Forelimb muscle (tissue), 1 donor: ENCODE measurements around the gene SPATS2. TPM values are rescaled to one million over a fixed set of nuclear protein-coding genes. Genes with fewer than 3 reads are reported as not detected.
"Not testable (repeated sequence)": the region's sequence is repeated elsewhere in the genome, so short reads cannot be mapped to it uniquely, and the experiment has no call there.

ENCODE experiments used
- DNase-seq: peaks from one replicate; pipeline ENCODE4 v3.0.0-alpha.2; 2013; ENCODE audit warnings: low read depth
- polyA plus RNA-seq: library from polyadenylated mRNA; unstranded; fragments of 120-200 nt; gene quantifications from one replicate; pipeline ENCODE4 v1.2.1, GENCODE V29; 2013; ENCODE audit not compliant: insufficient read length

SPATS2 gene
- polyA plus RNA-seq, 1 donor, result 29.4 TPM

DNA sequence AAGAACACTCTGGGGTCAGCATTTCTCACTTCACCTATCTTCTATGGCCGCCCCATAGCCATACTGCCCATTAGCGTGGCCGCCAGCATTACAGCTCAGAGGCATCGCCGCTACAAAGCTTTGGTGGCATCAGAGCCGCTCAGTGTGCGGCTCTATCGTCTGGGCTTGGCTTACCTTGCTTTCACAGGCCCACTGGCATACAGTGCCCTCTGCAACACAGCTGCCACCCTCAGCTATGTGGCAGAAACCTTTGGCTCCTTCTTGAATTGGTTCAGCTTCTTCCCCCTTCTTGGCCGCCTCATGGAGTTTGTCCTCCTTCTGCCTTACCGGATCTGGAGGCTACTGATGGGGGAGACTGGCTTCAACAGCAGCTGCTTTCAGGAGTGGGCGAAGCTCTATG lies 18.0 kb upstream of the SPATS2 start:
- DNase-seq, result no peak

DNA sequence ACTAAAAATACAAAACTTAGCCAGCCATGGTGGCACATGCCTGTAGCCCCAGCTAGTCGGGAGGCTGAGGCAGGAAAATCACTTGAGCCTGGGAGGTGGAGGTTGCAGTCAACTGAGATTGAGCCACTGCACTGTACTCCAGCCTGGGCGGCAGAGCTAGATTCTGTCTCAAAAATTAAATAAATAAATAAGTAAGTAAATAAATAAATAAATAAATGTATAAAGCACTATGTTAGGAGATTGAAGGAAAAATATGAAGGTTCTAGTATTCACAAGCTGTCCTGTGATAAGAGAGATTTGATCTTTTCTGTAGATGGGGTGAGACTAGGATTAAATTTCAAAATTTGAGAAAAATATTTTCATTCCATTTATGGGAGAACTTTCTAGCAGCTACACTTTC lies 14.9 kb upstream of the SPATS2 start:
- DNase-seq, result no peak

DNA sequence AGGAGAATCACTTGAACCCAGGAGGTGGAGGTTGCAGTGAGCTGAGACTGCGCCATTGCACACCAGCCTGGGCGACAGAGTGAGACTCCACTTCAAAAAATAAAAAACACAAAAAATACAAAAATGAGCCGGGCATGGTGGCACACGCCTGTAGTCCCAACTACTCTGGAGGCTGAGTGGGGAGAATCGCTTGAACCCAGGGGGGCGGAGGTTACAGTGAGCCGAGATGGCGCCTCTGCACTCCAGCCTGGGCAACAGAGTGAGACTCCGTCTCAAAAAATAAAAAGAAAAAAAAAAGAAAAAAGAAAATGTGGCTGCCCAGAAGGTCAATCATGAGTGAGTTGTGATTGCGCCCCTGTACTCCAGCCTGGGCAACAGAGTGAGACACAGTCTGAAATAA lies 11.3 kb upstream of the SPATS2 start:
- DNase-seq, result no peak

DNA sequence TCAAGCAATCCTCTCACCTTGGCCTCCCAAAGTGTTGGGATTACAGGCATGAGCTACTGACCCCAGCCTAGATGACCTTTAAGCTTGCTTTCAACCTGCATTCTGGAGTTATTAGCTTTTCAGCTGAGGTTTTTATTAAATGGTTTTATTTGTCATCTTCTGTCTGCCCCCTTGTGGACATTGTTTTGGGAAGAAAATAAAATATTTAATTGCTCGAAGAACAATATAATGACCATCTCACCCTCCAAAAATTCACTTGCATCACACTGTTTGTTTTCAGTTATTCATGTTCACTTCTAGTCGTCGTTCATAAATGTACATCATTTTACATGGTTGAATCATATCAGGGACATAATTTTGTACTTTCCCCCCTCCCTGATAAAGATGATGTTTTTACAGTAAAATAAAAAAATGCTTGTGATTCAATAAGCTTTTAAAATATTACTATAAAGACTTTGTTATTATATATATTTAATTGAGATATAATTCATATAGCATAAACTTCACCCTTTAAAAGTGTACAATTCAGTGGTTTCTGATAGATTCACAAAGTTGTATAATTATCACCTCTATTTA lies 10.1 kb upstream of the SPATS2 start:
- no peak for DNase-seq

DNA sequence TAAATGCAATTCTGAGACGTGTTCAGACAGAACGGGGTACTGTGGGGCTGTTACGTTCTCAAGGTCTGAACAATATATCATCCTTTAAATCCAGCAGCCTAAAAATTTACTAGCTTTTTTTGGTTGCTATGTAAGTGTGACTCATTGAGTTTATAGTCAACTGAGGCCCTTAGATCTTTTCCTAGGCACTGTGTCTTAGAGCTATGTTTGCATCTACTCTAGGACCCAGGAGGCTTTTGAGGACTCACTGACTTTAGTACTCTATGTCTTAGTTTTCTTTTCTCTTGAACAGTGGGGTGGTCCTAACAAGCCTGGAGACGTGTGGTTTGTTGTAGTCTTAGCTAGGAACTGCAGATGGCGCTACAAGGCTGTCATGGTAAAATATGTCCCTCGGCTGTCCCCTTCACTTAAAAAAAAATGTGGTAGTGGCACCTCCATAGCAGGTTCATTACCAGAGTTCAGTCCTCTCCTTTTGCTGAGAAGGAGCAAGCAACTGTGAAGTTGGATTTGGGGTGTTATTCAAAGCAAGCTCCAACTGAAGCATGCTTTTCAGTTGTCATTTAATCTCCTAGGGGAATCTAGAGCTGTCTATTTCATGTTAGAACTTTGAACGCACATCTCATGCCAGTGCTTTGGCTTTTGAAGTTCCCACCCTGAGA lies 8.7 kb upstream of the SPATS2 start:
- no peak for DNase-seq

DNA sequence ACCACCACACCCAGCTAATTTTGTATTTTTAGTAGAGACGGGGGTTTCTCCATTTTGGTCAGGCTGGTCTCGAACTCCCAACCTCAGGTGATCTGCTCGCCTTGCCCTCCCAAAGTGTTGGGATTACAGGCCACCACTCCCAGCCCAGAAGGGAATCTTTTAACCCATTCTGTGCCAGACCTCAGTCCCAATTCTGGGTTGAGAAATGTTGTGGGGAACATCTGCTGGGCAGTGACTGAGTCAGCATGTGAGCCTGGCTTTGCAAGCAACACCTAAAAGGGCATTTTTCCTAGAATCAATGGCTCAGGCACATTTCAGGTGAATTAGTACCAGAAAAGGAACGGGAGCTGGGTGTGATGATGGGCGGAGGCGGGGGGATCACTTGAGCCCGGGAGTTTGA lies 7.6 kb upstream of the SPATS2 start:
- no peak for DNase-seq

DNA sequence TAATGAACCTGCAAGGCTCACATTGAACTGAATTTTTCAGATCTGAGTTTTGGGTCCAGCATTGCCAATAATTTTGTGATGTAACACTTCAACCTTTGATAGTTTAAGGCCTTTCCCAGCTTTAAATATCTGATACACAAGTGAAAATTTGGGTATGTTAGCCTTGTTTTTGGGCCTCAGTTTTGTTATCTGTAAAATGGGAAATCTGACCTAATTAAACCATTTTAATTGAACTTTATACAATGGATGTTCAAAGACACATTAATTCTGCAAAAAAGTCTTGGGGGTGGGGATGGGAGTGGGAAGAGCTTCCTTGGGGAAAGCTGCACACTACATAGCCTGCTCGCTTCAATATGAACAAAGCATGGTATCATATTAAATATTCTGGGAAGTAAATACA lies 5.2 kb upstream of the SPATS2 start:
- no peak for DNase-seq

DNA sequence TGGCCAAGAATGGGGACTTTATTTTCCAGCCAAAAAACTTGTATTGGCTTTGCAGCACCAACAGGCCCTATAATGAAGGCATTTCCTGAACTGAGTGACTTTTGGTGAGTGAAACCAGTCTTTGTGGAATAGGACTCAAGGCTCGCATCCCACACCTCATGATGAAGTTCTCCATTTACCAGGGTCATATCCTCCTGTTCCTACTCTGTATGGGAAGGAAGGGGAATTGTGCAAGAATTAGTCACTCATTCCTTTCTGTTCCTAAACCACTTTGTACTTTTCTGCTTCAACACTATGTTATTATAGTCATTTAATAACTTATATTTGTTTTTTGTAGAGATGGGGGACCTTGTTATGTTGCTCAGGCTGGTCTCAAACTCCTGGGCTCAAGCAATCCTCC lies 2.3 kb upstream of the SPATS2 start:
- no peak for DNase-seq

DNA sequence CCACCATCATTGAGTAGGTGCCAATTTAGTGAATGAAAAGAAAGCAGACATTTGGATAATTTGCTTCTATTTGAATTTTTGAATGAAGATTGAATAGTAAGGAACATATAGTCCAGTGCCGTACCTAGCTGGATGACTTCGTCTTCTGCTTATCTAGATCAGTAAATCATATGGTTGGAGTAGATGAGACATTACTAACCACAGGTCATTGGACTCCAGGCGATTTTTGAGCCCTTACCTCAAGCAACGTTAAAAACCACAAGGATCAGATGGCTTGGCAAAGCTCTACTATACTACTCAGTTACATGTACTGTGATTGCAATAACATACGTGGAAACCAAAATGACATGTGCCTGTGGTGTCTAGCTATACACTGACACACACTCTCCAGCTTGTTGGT lies 1.7 kb upstream of the SPATS2 start:
- no peak for DNase-seq

DNA sequence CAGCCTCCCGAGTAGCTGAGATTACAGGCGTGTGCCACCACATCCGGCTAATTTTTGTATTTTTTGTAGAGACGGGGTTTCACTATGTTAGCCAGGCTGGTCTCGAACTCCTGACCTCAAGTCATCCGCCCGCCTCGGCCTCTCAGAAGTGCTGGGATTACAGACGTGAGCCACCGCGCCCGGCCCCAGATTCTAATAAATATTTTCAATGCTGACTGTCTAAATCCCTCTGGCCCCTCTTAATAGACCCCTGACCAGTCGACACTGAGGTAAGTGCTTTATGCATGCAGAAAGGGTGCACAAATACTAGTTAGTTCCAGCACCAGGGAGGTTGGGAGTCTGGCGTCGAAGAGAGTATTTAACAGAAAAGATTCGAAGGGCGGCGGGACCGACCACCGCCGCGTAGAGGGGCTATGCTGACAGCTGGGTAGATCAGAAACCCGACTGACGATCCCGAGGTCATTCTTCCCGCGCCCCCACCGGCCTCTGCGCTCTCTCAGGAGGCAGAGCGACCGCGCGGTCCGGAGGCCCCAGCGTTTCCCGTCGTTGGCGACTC lies 1.1 kb upstream of the SPATS2 start:
- DNase-seq, result no peak

DNA sequence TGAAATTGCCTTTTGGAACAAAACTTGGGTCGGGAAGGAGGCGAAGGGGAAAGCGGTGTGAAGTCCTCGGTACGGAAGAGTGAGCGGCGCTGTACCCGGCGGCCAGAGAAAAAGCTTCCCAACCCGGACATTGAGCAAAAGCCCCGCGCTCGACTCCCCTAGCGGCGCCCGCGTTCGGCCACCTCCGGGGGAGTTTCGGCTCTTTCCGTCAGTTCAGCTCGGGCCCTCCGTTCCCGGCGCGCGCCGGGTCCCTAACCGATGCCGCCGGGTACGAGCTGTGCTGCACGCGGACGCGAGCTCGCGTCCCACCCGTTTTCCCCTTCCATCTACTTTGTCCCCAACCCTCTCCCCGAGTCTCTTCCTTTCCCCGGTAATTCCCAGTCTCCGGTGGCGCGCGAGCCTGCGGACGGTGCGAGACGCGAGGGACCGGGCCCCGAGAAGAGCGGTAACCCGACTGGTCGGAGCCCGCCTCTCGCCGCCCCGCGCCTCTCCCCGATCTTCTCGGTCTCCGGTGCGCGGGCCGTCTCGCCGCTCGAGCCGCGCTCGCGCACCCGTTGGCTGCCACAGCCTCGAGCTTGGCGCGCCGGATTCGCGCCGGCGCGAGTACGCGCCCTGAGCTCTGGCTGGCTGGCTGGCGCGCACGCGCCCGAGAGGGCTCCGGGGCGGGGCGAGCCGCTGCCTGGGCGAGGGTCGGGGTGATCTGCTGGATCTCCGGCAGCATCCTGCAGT lies 446 bp upstream of the SPATS2 start:
- peak; percentile 89 for DNase-seq

DNA sequence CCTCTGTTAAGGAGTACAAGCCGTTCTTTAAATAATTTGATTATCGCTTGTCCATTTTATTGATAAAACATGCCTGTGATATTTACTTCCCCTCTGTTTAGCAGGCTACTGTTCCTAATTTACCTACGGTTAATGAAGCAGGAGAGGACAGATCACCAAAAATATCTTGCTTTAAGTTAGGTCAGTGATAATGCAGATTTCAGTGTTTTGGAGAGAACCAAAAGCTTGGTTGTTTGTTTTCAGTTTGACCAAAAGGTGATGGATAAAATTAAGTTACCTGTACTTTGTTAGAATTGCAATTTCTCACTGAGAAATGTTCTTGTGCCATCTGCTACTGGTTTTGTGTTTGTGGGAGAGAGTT lies 958 bp downstream of the SPATS2 start:
- DNase-seq, result no peak

DNA sequence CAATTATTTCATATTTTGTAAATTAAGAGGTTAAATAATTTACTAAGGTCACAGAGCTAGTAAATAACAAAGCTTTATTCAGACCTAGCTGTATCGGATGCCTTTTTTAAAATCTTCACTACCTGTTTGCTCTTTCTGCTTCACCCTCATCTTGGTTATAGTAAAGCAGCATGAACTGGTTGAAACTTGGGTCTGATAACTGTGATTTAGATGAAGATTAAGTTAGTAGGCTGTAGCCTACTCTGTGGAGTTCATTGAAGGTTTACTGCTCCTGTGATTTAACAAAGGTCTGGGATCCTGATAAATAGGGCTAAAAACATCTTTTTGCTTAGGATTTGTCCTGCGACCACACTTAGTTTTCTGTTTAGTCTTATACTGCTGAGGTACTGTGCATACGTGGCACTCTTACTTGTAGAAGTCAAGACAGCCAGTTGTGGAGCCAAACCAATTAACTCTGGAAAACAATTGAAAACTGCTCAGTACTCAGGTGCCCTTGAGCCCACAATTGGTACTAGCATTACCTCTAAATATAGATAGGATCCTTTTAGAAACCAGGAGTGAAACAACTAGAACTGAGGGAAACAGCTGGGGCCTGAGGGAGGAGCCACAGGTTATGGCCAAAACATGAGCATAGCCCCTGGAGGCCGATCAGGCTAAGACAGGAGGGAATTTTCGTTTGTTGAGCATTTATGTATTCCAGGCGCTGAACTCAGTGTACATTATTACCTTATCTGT lies 2.3 kb downstream of the SPATS2 start:
- no peak for DNase-seq

DNA sequence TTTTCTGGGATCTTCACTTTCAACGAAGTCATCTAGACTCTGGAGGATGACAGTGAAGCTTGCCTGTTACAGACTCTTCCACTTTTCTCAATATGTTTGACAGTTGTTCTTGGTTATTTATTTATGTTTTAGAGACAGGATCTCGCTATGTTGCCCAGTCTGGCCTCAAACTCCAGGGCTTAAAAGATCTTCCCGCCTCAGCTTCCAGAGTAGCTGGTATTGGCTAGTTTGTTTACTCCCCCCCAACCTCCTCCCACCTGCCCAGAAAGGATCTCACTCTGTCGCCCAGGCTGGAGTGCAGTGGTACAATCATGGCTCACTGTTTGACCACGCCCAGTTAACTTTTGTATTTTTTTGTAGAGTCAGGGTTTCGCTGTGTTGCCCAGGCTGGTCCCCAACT lies 3.3 kb downstream of the SPATS2 start:
- no peak for DNase-seq

DNA sequence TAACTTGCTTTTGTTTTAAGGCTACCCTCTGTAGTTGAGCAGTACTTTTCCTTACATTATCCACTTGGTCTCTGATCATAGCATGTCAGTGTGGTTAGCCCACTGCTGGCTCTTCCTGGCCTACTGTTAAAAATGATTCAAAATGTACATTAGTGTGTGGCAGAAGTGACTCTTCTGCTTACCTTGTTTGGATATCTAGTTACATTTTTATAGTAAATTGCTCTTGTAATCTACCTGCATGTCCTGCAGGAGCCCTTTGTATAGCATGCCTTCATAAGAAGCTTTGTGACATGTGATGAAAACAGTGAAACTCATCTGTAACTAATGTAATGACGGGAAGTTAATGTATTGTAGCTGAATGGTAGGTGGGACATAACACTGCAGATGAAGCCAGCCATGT lies 8.1 kb downstream of the SPATS2 start:
- no peak for DNase-seq

DNA sequence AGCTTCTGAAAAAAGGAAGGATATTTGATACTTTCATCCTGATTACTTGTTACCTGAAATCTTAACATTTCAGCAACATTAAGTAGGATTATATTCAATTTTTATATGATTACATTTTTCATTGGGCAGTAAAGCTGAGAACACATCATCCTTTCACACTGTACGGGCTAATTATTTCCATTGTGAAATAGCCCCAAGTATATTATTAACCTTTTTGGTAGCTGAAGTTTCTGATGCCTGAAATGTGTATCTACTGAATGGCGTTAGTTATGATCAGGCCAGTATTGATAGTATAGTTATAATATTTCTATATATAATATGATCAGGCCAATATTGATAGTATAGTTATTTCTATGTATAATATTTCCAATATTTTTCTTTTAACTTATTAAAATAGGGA lies 10.1 kb downstream of the SPATS2 start:
- DNase-seq, result no peak

DNA sequence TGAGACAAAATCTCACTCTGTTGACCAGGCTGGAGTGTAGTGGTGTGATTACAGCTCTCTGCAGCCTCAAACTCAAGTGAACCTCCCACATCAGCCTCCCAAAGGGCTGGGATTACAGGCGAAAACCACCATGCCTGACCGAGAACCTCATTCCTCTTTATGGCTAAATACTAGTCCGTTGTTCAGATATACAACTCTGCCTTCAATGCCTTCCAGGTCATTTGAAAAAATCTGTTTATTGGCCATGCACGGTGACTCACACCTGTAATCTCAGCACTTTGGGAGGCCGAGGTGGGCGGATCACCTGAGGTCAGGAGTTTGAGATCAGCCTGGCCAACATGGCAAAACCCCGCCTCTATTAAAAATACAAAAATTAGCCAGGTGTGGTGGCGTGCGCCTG lies 12.9 kb downstream of the SPATS2 start:
- not testable (repeated sequence) for DNase-seq

DNA sequence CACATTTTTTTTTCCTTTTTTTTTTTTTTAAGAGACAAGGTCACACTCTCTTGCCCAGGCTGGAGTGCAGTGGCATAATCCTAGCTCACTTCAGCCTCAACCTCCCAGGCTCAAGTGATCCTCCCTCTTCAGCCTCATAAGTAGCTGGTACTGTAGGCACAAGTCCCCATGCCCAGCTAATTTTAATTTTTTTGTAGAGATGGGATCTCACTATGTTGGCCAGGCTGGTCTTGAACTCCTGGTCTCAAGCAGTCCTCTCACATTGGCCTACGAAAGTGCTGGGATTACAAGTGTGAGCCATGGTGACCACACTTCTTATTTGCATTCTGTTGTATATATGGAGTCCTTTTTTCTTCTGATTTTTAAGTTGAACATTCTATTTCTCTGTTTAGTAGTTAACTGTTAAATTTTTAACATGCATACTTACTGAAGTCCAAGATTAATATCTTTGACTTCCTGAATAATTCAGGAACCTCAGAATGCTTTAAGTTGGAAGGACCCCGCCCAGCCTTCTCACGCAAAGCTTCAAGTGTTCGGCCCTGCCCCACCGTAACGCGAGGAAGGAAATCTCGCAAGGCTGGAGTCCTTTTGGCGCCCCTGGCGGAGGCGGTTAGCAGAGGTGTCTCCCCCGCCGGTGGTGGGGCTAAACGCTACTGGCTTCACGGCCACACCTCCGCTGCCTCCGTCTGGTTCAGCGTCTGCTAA lies 21.6 kb downstream of the SPATS2 start:
- no peak for DNase-seq

DNA sequence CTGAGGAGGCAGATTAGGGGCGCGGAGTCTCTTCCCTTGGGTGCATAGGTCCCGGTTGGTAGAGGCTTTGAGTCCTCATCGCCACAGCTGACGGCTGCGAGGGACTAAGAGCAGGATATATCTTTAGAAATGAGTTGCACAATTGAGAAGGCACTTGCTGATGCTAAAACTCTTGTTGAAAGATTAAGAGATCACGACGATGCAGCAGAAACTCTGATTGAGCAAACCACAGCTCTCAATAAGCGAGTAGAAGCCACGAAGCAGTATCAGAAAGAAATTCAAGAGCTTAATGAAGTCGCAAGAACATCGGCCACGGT lies 22.1 kb downstream of the SPATS2 start:
- DNase-seq, result no peak

DNA sequence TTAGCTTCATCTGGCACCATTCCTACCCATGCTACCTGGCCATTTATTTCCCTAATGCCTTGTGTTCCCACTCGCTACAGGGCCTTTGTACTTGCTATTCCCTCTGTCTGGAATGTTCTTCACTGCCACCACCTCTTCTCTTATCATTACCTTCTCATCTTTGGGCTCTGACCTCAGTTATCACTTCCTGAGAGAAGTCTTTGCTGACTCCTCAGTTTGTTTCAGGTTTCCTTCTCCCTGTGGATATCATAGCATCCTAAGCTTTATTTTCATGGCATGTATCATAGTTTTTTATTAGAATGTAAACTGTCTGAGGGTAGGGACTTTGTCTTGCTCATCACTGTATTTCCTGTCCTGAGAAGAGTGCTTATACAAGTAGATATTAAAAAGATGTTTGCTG lies 29.7 kb downstream of the SPATS2 start:
- DNase-seq, result no peak

DNA sequence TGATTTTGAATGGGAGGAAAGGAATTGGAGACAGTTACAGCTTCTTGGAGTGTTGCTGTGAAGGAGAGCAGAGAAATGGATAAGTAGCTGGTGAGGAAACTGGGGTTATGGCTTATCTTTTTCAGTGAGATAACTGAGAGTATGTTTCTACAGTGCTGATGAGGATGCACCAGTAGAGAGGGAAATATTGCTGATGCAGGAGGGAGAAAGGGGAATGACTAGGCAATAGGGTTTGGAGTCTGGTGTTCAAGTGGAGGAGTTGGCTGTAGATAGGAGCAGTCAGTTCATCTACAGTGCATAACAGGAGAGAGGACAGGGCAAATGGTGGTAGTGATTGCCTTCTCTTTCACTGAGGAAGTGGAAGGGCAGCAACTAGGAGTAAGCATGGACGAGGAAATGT lies 33.0 kb downstream of the SPATS2 start:
- no peak for DNase-seq

DNA sequence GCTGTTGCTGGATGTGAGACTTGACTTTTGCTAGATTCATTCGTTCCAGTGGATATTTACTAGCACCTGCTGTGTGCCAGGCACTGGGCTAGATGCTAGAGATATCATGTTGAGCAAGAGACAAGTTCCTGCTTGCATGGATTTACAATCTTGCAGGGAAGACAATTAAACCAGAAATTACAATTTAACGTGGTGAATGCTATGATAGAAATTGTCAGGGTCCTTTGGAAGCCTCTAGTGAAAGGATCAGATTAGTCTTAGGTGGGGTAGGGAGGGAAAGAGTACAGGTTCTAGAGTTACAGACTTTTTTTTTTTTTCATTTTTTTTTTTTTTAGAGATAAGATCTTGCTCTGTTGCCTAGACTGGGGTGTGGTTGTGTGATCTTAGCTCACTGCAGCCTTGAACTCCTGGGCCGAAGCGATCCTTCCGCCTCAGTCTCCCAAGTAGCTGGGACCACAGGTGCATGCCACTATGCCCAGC lies 36.7 kb downstream of the SPATS2 start:
- no peak for DNase-seq
